Astrocyte of the spinal cord (primary cell): ENCODE results near the gene SFSWAP.

ENCODE experiments used
- DNase-seq: peaks from one replicate; pipeline ENCODE4 v3.0.0; 2011; ENCODE audit warnings: low read depth, low spot score
- H3K4me3 ChIP-seq: 2 replicates; pipeline ENCODE4 v1.5.1; 2011; ENCODE audit warnings: low read depth, mild to moderate bottlenecking, low read length, moderate library complexity
- CTCF ChIP-seq: IDR thresholded peaks from 2 replicates; pipeline ENCODE4 v1.5.1; 2012; ENCODE audit warnings: low read depth, mild to moderate bottlenecking, low read length, inconsistent platforms
- in situ Hi-C: cut with HindIII; loops from 2 replicates; pipeline ENCODE4 v1.10.0; 2017; ENCODE audit warnings: low sequenced_read_pairs

The SFSWAP gene

GRCh38 chr12:131732996-131733615, 22.2 kb downstream of the SFSWAP start:
- H3K4me3 ChIP-seq: no peak overlapping the region
- no peak for DNase-seq
- in situ Hi-C loops: no loop called here
- TF ChIP-seq CTCF: no peak

- in situ Hi-C loops: no loop called here
- H3K4me3 ChIP-seq: no peak overlapping the region
- DNase-seq: no peak
- no peak for TF ChIP-seq CTCF
Observed at GRCh38 chr12:131733874-131734273, 23.0 kb downstream of the SFSWAP start.

- in situ Hi-C loops: no loop called here
- no peak for DNase-seq
- TF ChIP-seq CTCF: no peak
- H3K4me3 ChIP-seq: no peak overlapping the region
Observed at GRCh38 chr12:131734336-131735152, 23.7 kb downstream of the SFSWAP start.

GRCh38 chr12:131735153-131735456, 24.2 kb downstream of the SFSWAP start:
- TF ChIP-seq CTCF: no peak
- H3K4me3 ChIP-seq: no peak overlapping the region
- in situ Hi-C loops: no loop called here
- no peak for DNase-seq

GRCh38 chr12:131735476-131736445, 24.9 kb downstream of the SFSWAP start:
- no peak overlapping the region for H3K4me3 ChIP-seq
- in situ Hi-C loops: no loop called here
- no peak for DNase-seq
- TF ChIP-seq CTCF: no peak

GRCh38 chr12:131736446-131737149, 25.7 kb downstream of the SFSWAP start:
- no peak for DNase-seq
- no peak overlapping the region for H3K4me3 ChIP-seq
- in situ Hi-C loops: no loop called here
- no peak for TF ChIP-seq CTCF
